Panc1 (cell line): ENCODE data around the gene FCRL2.

Source experiments
- CTCF ChIP-seq: fragments of 450-650 bp; IDR thresholded peaks from 2 replicates; pipeline ENCODE4 v1.5.1; 2017; ENCODE audit warnings: mild to moderate bottlenecking
- POLR2AphosphoS5 ChIP-seq: IDR thresholded peaks from 2 replicates; pipeline ENCODE4 v1.6.1; 2012; ENCODE audit warnings: mild to moderate bottlenecking, low read depth, low read length, moderate library complexity
- SIN3A ChIP-seq: IDR thresholded peaks from 2 replicates; pipeline ENCODE4 v1.6.1; 2012; ENCODE audit warnings: low read depth, mild to moderate bottlenecking, low read length, moderate library complexity, borderline replicate concordance; ENCODE audit not compliant: insufficient read depth
- TCF7L2 ChIP-seq: IDR thresholded peaks from 2 replicates; pipeline ENCODE4 v1.6.1; 2011; ENCODE audit warnings: mild to moderate bottlenecking, low read depth, low read length, inconsistent platforms
- TF ChIP-seq, protein P1 (sequence below), 2 experiments: IDR thresholded peaks; 2 replicates each; pipeline ENCODE4 v1.6.1; 2011 to 2012; ENCODE audit warnings: low read depth in 2 of 2, control low read depth in 1 of 2, low read length in 1 of 2, mild to moderate bottlenecking in 1 of 2, moderate library complexity in 1 of 2; ENCODE audit not compliant: insufficient read depth in 1 of 2

- TF ChIP-seq CTCF (no peak), POLR2AphosphoS5 (no peak), SIN3A (no peak), TCF7L2 (no peak)
- TF ChIP-seq, protein P1, sequence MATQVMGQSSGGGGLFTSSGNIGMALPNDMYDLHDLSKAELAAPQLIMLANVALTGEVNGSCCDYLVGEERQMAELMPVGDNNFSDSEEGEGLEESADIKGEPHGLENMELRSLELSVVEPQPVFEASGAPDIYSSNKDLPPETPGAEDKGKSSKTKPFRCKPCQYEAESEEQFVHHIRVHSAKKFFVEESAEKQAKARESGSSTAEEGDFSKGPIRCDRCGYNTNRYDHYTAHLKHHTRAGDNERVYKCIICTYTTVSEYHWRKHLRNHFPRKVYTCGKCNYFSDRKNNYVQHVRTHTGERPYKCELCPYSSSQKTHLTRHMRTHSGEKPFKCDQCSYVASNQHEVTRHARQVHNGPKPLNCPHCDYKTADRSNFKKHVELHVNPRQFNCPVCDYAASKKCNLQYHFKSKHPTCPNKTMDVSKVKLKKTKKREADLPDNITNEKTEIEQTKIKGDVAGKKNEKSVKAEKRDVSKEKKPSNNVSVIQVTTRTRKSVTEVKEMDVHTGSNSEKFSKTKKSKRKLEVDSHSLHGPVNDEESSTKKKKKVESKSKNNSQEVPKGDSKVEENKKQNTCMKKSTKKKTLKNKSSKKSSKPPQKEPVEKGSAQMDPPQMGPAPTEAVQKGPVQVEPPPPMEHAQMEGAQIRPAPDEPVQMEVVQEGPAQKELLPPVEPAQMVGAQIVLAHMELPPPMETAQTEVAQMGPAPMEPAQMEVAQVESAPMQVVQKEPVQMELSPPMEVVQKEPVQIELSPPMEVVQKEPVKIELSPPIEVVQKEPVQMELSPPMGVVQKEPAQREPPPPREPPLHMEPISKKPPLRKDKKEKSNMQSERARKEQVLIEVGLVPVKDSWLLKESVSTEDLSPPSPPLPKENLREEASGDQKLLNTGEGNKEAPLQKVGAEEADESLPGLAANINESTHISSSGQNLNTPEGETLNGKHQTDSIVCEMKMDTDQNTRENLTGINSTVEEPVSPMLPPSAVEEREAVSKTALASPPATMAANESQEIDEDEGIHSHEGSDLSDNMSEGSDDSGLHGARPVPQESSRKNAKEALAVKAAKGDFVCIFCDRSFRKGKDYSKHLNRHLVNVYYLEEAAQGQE (IDR thresholded peaks at IDR 0.05; ENCODE audit: insufficient read depth in 1 of 2, low read depth in 2 of 2, low read length in 1 of 2) = no peak
These were observed 5.1 kb downstream of the FCRL2 start for GRCh38 chr1:157771661-157772425.
